ENCODE measurements around the gene KRT9. TPM values are rescaled to one million over a fixed set of nuclear protein-coding genes. Genes with fewer than 3 reads are reported as not detected.

KRT9 gene
- total RNA-seq = 0.21 and 0.34 TPM in 2 replicates

GRCh38 chr17:41571561-41572434 is at the start of gene KRT9:
Gene KRT9, minus strand, starts transcription at chr17:41572059. Its CDS starts 67 bp downstream, at chr17:41571992.

GRCh38 chr17:41612376-41613160 is 40.7 kb upstream of the KRT9 start, which contains the start of gene KRT16:
Gene KRT16, minus strand, starts transcription at chr17:41612767. Its CDS starts 79 bp downstream, at chr17:41612688.

GRCh38 chr17:41586863-41587495 is 15.1 kb upstream of the KRT9 start, which contains the start of gene KRT14:
Gene KRT14, minus strand, starts transcription at chr17:41586895. Its CDS starts 61 bp downstream, at chr17:41586834.

GRCh38 chr17:41518789-41519449 is 52.9 kb downstream of the KRT9 start, which contains the start of gene KRT15:
Gene KRT15, minus strand, starts transcription at chr17:41518890. Its CDS starts 63 bp downstream, at chr17:41518827.

Other genes starting within 250 kb of the KRT9 start
- 0.28 and 0.68 TPM in 2 replicates for gene KRT33A, start 221.2 kb downstream of the KRT9 start, total RNA-seq
- 1.1 and 59.1 TPM in 2 replicates for gene KRT33B, start 202.2 kb downstream of the KRT9 start, total RNA-seq
- gene KRT34, start 189.8 kb downstream of the KRT9 start, total RNA-seq = 1.00 and 2.7 TPM in 2 replicates
- gene KRT31, start 174.5 kb downstream of the KRT9 start, total RNA-seq = 0.14 and 0.34 TPM in 2 replicates
- gene KRT37, start 147.5 kb downstream of the KRT9 start, total RNA-seq = 2.1 TPM in 1 of 2 replicates, not detected in the other
- gene KRT38, start 131.1 kb downstream of the KRT9 start, total RNA-seq = 0.07 TPM in 1 of 2 replicates, not detected in the other
- gene KRT32, start 104.7 kb downstream of the KRT9 start, total RNA-seq = not detected in 2 replicates
- not detected in 2 replicates for gene KRT35, start 90.9 kb downstream of the KRT9 start, total RNA-seq
- gene KRT36, start 82.1 kb downstream of the KRT9 start, total RNA-seq = not detected in 2 replicates
- gene KRT13, start 66.4 kb downstream of the KRT9 start, total RNA-seq = 6.5 and 231 TPM in 2 replicates
- gene KRT15, start 53.2 kb downstream of the KRT9 start, total RNA-seq = 38.3 and 63.4 TPM in 2 replicates
- gene KRT19, start 43.8 kb downstream of the KRT9 start, total RNA-seq = 637 and 3,236 TPM in 2 replicates
- 254 and 1,560 TPM in 2 replicates for gene KRT14, start 14.8 kb upstream of the KRT9 start, total RNA-seq
- 2,627 and 3,653 TPM in 2 replicates for gene KRT16, start 40.7 kb upstream of the KRT9 start, total RNA-seq
- 27,930 and 28,043 TPM in 2 replicates for gene KRT17, start 52.5 kb upstream of the KRT9 start, total RNA-seq
- 140 and 223 TPM in 2 replicates for gene EIF1, start 116.8 kb upstream of the KRT9 start, total RNA-seq
- 1.0 TPM in 1 of 2 replicates, not detected in the other for gene GAST, start 140.3 kb upstream of the KRT9 start, total RNA-seq
- 1.4 and 5.1 TPM in 2 replicates for gene HAP1, start 162.6 kb upstream of the KRT9 start, total RNA-seq
- 357 and 772 TPM in 2 replicates for gene JUP, start 214.7 kb upstream of the KRT9 start, total RNA-seq
- gene P3H4, start 239.9 kb upstream of the KRT9 start, total RNA-seq = 33.5 and 51.7 TPM in 2 replicates
- 34.5 and 113 TPM in 2 replicates for gene FKBP10, start 240.9 kb upstream of the KRT9 start, total RNA-seq

Measured in nasal cavity respiratory epithelium epithelial cell of viscerocranial mucosa (primary cell).